BLaER1 treated with 17β-estradiol and CSF1 and Interleukin-3, amounts not matched to agents 10 nM and 100 nM (cell line): ENCODE measurements around the gene MEX3A.

ENCODE experiments used
- H3K27ac ChIP-seq, 11 experiments: shearing (Covaris generic); formaldehyde crosslinking; 2 replicates each; pipeline ENCODE4 v1.8.1; 2022
- H3K27me3 ChIP-seq, 11 experiments: shearing (Covaris generic); formaldehyde crosslinking; 2 replicates each; pipeline ENCODE4 v1.8.1; 2022
- H3K36me3 ChIP-seq, 11 experiments: shearing (Covaris generic); formaldehyde crosslinking; 2 replicates each; pipeline ENCODE4 v1.8.1; 2022
- H3K4me1 ChIP-seq, 10 experiments: shearing (Covaris generic); formaldehyde crosslinking; 2 replicates each; pipeline ENCODE4 v1.8.1; 2022
- H3K4me2 ChIP-seq, 11 experiments: shearing (Covaris generic); formaldehyde crosslinking; 2 replicates each; pipeline ENCODE4 v1.8.1; 2022
- H3K4me3 ChIP-seq, 10 experiments: shearing (Covaris generic); formaldehyde crosslinking; 2 replicates each; pipeline ENCODE4 v1.8.1; 2022
- H3K9ac ChIP-seq, 11 experiments: shearing (Covaris generic); formaldehyde crosslinking; 2 replicates each; pipeline ENCODE4 v1.8.1; 2022
- H3K9me3 ChIP-seq, 11 experiments: shearing (Covaris generic); formaldehyde crosslinking; replicated peaks in 1 of 11; 2 replicates each; pipeline ENCODE4 v1.8.1; 2022
- H4K20me1 ChIP-seq, 11 experiments: shearing (Covaris generic); formaldehyde crosslinking; 2 replicates each; pipeline ENCODE4 v1.8.1; 2022
- Cebpa-rat ChIP-seq, 11 experiments: shearing (Covaris generic); IDR thresholded peaks; 2 replicates each; pipeline ENCODE4 v1.8.1; 2022

Gene MEX3A

DNA sequence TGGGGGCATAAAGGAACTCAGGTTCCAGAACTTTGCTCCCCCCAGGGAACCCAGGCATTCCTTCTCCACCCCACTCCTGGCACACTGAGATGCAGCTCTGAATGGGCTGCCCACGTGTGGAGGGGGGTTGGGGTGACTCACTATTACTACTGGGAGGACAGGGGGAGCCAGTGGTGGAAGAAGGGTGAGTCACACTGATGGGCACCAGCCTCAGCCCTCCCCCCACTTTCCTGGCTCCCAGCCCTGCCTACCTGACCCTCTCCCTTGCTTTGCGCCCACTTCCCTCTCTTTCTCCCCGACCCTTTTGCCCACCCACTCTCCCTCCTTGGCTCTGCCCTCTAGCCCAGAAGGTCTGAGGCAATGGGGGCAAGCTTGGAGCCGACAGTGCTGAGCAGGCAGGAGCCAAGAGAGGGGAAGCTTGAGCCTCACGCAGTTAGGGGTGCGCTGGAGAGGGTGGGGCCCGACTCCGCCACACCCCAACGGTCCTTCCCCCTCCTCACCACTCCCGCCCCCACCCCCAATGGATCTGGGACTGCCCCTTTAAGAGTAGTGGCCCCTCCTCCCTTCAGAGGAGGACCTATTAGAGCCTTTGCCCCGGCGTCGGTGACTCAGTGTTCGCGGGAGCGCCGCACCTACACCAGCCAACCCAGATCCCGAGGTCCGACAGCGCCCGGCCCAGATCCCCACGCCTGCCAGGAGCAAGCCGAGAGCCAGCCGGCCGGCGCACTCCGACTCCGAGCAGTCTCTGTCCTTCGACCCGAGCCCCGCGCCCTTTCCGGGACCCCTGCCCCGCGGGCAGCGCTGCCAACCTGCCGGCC lies 32.0 kb upstream of the MEX3A start, which contains the start of gene LMNA:
LMNA (plus strand) TSS at position 611 of the 818 bp plus-strand sequence. CDS start 208 bp downstream, outside the sequence.
- peak within 1 kb of the TSS in 4 of 11 experiments; percentile 31 to 85 (median 80); a peak in 7 of 22 replicates for H3K27ac ChIP-seq
- peaks cover 0 to 35% (median 15%) of the 10 kb centered on the region in 11 experiments; a peak in 17 of 22 replicates for H4K20me1 ChIP-seq
- H3K4me2 ChIP-seq = peak within 1 kb of the TSS; percentile 12 to 99 (median 53); a peak in 19 of 22 replicates
- no peak for TF ChIP-seq Cebpa-rat (IDR thresholded peaks at IDR 0.05)
- H3K4me3 ChIP-seq = peak within 1 kb of the TSS in 6 of 10 experiments; percentile 16 to 70 (median 67); a peak in 11 of 20 replicates
- H3K9ac ChIP-seq = peak within 1 kb of the TSS in 4 of 11 experiments; percentile 44 to 91 (median 80); a peak in 8 of 22 replicates
- no peaks in the 10 kb centered on the region for H3K36me3 ChIP-seq
- H3K27me3 ChIP-seq = peaks cover 44 to 75% (median 71%) of the 10 kb centered on the region in 11 experiments
- H3K9me3 ChIP-seq = no peaks in the 10 kb centered on the region
- H3K4me1 ChIP-seq = peaks cover 0 to 71% (median 41%) of the 10 kb centered on the region in 10 experiments; a peak in 18 of 20 replicates

DNA sequence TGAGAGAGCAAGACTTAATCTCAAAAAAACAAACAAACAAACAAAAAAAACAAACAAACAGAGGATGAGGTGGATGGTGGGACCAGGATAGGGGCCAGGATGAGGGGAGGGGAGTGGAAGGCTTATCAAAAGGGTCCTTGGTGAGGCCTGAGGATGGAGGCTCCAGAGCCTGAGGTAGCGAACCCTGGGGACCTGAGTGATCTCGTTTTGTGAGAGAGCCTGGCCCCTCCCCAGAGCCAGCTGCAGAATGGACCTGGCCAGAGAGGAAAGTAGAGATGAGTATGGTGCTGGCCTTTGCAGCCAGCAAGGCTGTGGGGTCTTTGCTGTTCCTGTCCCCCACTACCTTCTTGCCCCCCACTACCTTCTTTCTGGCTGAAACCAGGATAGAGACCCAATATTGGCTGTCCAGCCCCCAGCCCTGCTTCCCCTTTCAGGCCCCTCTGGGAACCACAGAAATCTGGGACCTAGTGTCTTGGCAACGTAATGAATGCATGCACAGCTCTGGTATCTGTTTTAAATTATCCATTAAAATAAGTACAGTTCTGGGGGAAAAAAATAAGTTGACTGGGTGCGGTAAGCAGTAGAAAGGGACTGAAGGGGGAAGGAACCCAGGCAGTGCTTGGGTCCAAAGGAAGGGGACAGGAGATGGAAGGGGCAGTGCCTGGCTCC lies 31.2 kb upstream of the MEX3A start:
- Histone ChIP-seq H3K27ac (peak overlapping the region in 3 of 11 experiments; percentile 77 to 85 (median 83); a peak in 5 of 22 replicates), H3K4me3 (peak overlapping the region in 2 of 10 experiments; percentile 67 to 69; a peak in 2 of 20 replicates), H3K4me2 (peak overlapping the region in 8 of 11 experiments; percentile 18 to 99 (median 84); a peak in 14 of 22 replicates), H3K9ac (peak overlapping the region in 4 of 11 experiments; percentile 12 to 91 (median 80); a peak in 5 of 22 replicates), H3K9me3 (no peaks in the 10 kb centered on the region), H3K36me3 (no peaks in the 10 kb centered on the region), H4K20me1 (peaks cover 0 to 35% (median 15%) of the 10 kb centered on the region in 11 experiments; a peak in 16 of 22 replicates), H3K4me1 (peaks cover 0 to 66% (median 35%) of the 10 kb centered on the region in 10 experiments; a peak in 18 of 20 replicates), H3K27me3 (peaks cover 44 to 72% (median 71%) of the 10 kb centered on the region in 11 experiments)
- TF ChIP-seq Cebpa-rat (IDR thresholded peaks at IDR 0.05) = no peak

DNA sequence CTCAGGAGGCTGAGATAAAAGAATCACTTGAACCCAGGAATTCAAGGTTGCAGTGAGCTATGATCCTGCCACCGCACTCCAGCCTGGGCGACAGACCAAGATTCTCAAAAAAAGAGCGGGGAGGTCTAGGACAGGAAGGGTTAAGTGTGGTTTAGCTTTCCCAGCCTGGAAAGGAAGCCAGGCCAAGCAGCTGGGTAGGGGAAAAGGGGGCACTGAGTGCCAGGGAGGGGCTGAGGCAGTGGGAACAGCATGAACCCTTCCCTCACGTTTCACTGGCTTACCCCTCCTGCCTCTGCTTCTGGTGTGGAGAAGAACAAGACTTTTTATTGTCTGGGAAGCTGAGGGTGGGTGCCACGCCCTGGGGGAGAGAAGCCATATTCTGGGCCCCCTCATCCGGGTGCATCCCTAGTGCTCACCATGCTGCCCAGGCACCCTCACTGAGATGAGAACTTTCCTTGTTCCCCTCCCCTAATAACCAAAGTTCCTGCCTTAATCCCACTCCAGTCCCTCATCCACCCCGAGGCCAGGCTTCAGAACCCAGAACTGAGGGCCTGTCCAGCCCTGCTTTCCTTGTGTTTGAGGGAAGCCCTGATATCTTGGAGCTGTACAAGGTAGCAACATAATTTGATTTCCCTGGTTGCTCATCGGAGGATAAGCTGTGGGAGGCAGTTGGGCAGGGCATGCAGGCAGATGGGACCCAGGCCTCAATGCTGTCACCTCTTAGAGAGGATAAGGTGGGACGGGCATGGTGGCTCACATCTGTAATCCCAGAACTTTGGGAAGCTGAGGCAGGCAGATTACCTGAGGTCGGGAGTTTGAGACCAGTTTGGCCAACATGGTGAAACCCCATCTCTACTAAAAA lies 30.2 kb upstream of the MEX3A start:
- H3K4me1 ChIP-seq = peaks cover 0 to 61% (median 33%) of the 10 kb centered on the region in 10 experiments; a peak in 18 of 20 replicates
- peak overlapping the region in 3 of 11 experiments; percentile 6 to 9 (median 9); a peak in 2 of 22 replicates for H3K9ac ChIP-seq
- no peak overlapping the region for H3K4me3 ChIP-seq
- no peaks in the 10 kb centered on the region for H3K9me3 ChIP-seq
- no peaks in the 10 kb centered on the region for H3K36me3 ChIP-seq
- no peak overlapping the region; a peak in 1 of 22 replicates for H3K27ac ChIP-seq
- H3K4me2 ChIP-seq = peak overlapping the region in 4 of 11 experiments; percentile 3 to 44 (median 20); a peak in 6 of 22 replicates
- TF ChIP-seq Cebpa-rat (IDR thresholded peaks at IDR 0.05) = no peak
- H4K20me1 ChIP-seq = peaks cover 0 to 35% (median 14%) of the 10 kb centered on the region in 11 experiments; a peak in 16 of 22 replicates
- peaks cover 44 to 63% (median 62%) of the 10 kb centered on the region in 11 experiments for H3K27me3 ChIP-seq

DNA sequence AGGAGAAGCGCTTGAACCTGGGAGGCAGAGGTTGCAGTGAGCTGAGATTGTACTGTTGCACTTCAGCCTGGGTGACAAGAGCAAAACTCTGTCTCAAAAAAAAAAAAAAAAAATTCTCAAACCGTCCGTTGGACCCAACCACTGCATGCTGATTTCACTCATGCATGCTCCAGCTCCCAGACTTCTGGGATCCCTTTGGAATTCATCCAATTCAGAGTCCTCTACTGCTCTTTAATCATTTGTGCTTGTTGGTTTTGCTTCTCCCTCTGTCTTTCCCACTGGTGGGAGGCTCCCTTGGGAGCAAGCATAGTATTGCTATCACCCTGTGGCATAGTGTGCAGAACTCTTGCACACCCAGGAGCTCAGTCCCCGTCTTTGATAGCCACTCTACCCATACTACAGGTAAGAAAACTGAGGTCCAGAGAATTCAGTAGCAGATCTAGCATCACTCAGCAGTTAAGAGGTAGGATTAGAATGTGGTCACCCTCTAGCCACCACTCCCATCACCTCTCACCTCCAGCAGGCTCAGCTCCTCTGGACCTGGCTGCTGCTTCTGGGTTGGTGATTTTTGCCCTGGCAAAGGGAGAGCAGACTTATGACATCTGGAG lies 29.2 kb upstream of the MEX3A start:
- Histone ChIP-seq H3K27me3 (peaks cover 44 to 53% (median 52%) of the 10 kb centered on the region in 11 experiments), H3K27ac (no peak overlapping the region), H3K4me1 (peaks cover 0 to 63% (median 34%) of the 10 kb centered on the region in 10 experiments; a peak in 19 of 20 replicates), H4K20me1 (peaks cover 0 to 35% (median 14%) of the 10 kb centered on the region in 11 experiments; a peak in 13 of 22 replicates), H3K36me3 (no peaks in the 10 kb centered on the region), H3K4me2 (no peak overlapping the region), H3K9me3 (no peaks in the 10 kb centered on the region), H3K4me3 (no peak overlapping the region), H3K9ac (no peak overlapping the region)
- no peak for TF ChIP-seq Cebpa-rat (IDR thresholded peaks at IDR 0.05)

DNA sequence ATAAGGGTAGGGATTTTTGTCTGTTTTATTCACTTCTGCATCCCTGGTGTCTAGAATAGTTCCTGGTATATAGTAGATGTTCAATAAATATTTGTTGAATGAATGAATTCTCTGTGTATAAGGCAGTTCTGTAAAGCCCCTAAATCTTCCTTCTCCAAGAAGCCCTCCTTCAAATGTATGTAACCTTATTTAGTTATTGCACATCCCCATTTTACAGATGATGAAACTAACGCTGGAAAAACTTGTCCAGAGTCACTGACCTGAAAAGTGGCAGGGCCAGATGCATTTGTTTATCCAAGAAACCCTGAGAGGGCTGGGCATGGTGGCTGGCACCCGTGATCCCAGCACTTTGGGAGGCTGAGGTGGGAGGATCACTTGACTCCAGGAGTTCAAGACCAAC lies 28.0 kb upstream of the MEX3A start:
- peaks cover 11 to 63% (median 35%) of the 10 kb centered on the region in 10 experiments for H3K4me1 ChIP-seq
- peaks cover 34 to 41% (median 39%) of the 10 kb centered on the region in 11 experiments for H3K27me3 ChIP-seq
- no peak overlapping the region for H3K9ac ChIP-seq
- TF ChIP-seq Cebpa-rat (IDR thresholded peaks at IDR 0.05) = no peak
- no peaks in the 10 kb centered on the region for H3K9me3 ChIP-seq
- no peak overlapping the region for H3K27ac ChIP-seq
- H3K4me3 ChIP-seq = no peak overlapping the region
- H4K20me1 ChIP-seq = peaks cover 0 to 27% (median 7%) of the 10 kb centered on the region in 11 experiments; a peak in 12 of 22 replicates
- no peak overlapping the region for H3K4me2 ChIP-seq
- no peaks in the 10 kb centered on the region for H3K36me3 ChIP-seq

DNA sequence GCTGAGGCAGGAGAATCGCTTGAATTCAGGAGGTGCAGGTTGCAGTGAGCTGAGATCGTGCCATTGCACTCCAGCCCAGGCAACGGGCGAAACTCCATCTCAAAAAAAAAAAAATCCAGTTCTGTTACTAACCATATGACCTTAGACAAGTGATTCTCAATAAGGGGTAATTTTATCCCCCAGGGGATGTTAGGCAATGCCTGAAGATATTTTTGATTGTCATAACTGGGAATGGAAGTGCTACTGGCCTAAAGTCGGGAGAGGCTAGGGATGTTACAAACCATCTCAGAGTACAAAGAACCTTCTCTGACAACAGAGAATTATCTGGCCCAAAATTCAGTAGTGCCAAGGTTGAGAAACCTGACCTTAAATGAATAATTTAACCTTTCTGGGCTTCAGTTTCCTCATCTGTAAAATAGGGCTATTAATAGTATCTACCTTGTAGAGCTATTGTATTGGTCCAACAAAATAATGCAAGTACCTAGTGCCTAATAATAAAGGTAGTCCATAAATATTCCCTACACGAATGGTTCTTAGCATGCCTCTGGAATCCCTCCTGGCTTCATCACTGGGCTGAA lies 26.5 kb upstream of the MEX3A start:
- no peak overlapping the region for H3K4me3 ChIP-seq
- H3K9ac ChIP-seq = no peak overlapping the region
- H3K36me3 ChIP-seq = no peaks in the 10 kb centered on the region
- TF ChIP-seq Cebpa-rat (IDR thresholded peaks at IDR 0.05) = no peak
- H4K20me1 ChIP-seq = peaks cover 0 to 13% (median 0%) of the 10 kb centered on the region in 11 experiments; a peak in 3 of 22 replicates
- no peak overlapping the region for H3K27ac ChIP-seq
- peaks cover 21 to 26% (median 24%) of the 10 kb centered on the region in 11 experiments for H3K27me3 ChIP-seq
- H3K4me1 ChIP-seq = peaks cover 26 to 63% (median 36%) of the 10 kb centered on the region in 10 experiments
- peak overlapping the region in 3 of 11 experiments; percentile 7 to 31 (median 30); a peak in 5 of 22 replicates for H3K4me2 ChIP-seq
- no peaks in the 10 kb centered on the region for H3K9me3 ChIP-seq

DNA sequence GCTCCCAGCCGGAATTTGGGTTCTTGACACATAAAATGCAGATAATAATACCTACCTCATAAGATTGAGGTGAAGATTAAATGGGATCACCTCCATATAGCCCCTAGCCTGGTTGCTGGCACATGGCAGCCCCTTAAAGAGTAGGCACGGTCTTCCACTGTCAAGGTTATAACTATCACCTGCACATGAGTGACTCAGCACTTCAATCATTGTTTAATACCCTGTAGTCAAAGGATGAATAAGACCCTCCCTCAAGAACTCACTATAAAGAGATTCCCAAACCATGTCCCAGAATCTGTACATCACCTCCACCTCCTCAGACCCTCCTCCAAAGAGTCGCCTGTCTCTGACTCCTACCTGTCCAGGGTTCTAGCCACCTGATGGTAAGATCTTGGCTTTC lies 25.8 kb upstream of the MEX3A start:
- peaks cover 33 to 63% (median 39%) of the 10 kb centered on the region in 10 experiments for H3K4me1 ChIP-seq
- no peaks in the 10 kb centered on the region for H3K36me3 ChIP-seq
- H4K20me1 ChIP-seq = peaks cover 0 to 8% (median 0%) of the 10 kb centered on the region in 11 experiments; a peak in 1 of 22 replicates
- H3K4me3 ChIP-seq = no peak overlapping the region
- H3K4me2 ChIP-seq = peak overlapping the region in 2 of 11 experiments; percentile 30 to 31; a peak in 2 of 22 replicates
- peaks cover 14 to 19% (median 18%) of the 10 kb centered on the region in 11 experiments; a peak in 21 of 22 replicates for H3K27me3 ChIP-seq
- no peak for TF ChIP-seq Cebpa-rat (IDR thresholded peaks at IDR 0.05)
- H3K9me3 ChIP-seq = no peaks in the 10 kb centered on the region
- H3K27ac ChIP-seq = no peak overlapping the region
- H3K9ac ChIP-seq = no peak overlapping the region
